Measurements from ENCODE around the gene RAMP1.

The RAMP1 gene

GRCh38 chr2:237877576-237878307 is 18.3 kb downstream of the RAMP1 start:
- DNase-seq = no peak

- DNase-seq = no peak
Measured at GRCh38 chr2:237878321-237879057, 19.1 kb downstream of the RAMP1 start.

GRCh38 chr2:237879058-237879430 is 19.6 kb downstream of the RAMP1 start:
- no peak for DNase-seq

- DNase-seq = no peak
Measured at GRCh38 chr2:237879991-237880560, 20.7 kb downstream of the RAMP1 start.

GRCh38 chr2:237882510-237883481 is 23.4 kb downstream of the RAMP1 start:
- DNase-seq = no peak

GRCh38 chr2:237883951-237884446 is 24.6 kb downstream of the RAMP1 start:
- DNase-seq = no peak

GRCh38 chr2:237884681-237885080 is 25.3 kb downstream of the RAMP1 start:
- no peak for DNase-seq

GRCh38 chr2:237885111-237885930 is 25.9 kb downstream of the RAMP1 start:
- no peak for DNase-seq

- no peak for DNase-seq
Measured at GRCh38 chr2:237885931-237886684, 26.7 kb downstream of the RAMP1 start.

- DNase-seq = no peak
Measured at GRCh38 chr2:237886685-237887481, 27.5 kb downstream of the RAMP1 start.

- DNase-seq = no peak
Measured at GRCh38 chr2:237888389-237888788, 29.0 kb downstream of the RAMP1 start.

GRCh38 chr2:237889016-237889415 is 29.6 kb downstream of the RAMP1 start:
- no peak for DNase-seq

GRCh38 chr2:237889811-237890210 is 30.4 kb downstream of the RAMP1 start:
- DNase-seq = no peak

GRCh38 chr2:237892478-237892877 is 33.1 kb downstream of the RAMP1 start:
- DNase-seq = no peak

- no peak for DNase-seq
Measured at GRCh38 chr2:237892984-237893595, 33.7 kb downstream of the RAMP1 start.

GRCh38 chr2:237894396-237894979 is 35.1 kb downstream of the RAMP1 start:
- DNase-seq = no peak

GRCh38 chr2:237894986-237895543 is 35.6 kb downstream of the RAMP1 start:
- DNase-seq = no peak

GRCh38 chr2:237895544-237896506 is 36.4 kb downstream of the RAMP1 start:
- no peak for DNase-seq
